NCI-H1092 treated with DMSO at 0.1 percent for 48 hours (cell line): ENCODE results near the gene TAF3.
"Not testable (repeated sequence)": the region's sequence is repeated elsewhere in the genome, so short reads cannot be mapped to it uniquely, and the experiment has no call there.

Experiments used
- DNase-seq: peaks from one replicate; lab custom pipeline; 2025; lab: John Stamatoyannopoulos, UW

The TAF3 gene

GRCh38 chr10:7818295-7819120 lies at the start of gene TAF3:
Gene TAF3, plus strand, starts transcription at chr10:7818505. Its CDS starts 205 bp downstream, at chr10:7818710.
- peak; percentile 86 for DNase-seq

GRCh38 chr10:7773845-7774801 lies 44.2 kb upstream of the TAF3 start:
- DNase-seq, result peak; percentile 60

- DNase-seq, result no peak
Measured at GRCh38 chr10:7776777-7777176, 41.5 kb upstream of the TAF3 start.

- not testable (repeated sequence) for DNase-seq
Measured at GRCh38 chr10:7782194-7782593, 36.1 kb upstream of the TAF3 start.

- DNase-seq, result no peak
Measured at GRCh38 chr10:7786430-7786829, 31.9 kb upstream of the TAF3 start.

- DNase-seq, result no peak
Measured at GRCh38 chr10:7787150-7787856, 31.0 kb upstream of the TAF3 start.

- DNase-seq, result peak; percentile 98
Measured at GRCh38 chr10:7787857-7788638, 30.3 kb upstream of the TAF3 start, which contains the start of the genes ATP5F1C and KIN. Gene ATP5F1C, plus strand, starts transcription at chr10:7788177. Its CDS starts 31 bp downstream, at chr10:7788208. Gene KIN, minus strand, starts transcription at chr10:7787993. Its CDS starts 60 bp downstream, at chr10:7787933.

GRCh38 chr10:7788639-7789286 lies 29.5 kb upstream of the TAF3 start:
- peak; percentile 22 for DNase-seq

- peak; percentile 36 for DNase-seq
Measured at GRCh38 chr10:7789390-7789789, 28.9 kb upstream of the TAF3 start.

GRCh38 chr10:7792541-7792940 lies 25.8 kb upstream of the TAF3 start:
- DNase-seq, result no peak

- DNase-seq, result no peak
Measured at GRCh38 chr10:7794251-7795026, 23.9 kb upstream of the TAF3 start.

- DNase-seq, result no peak
Measured at GRCh38 chr10:7795605-7796004, 22.7 kb upstream of the TAF3 start.

- DNase-seq, result no peak
Measured at GRCh38 chr10:7797582-7797981, 20.7 kb upstream of the TAF3 start.

GRCh38 chr10:7802606-7803005 lies 15.7 kb upstream of the TAF3 start:
- no peak for DNase-seq

GRCh38 chr10:7804216-7804615 lies 14.1 kb upstream of the TAF3 start:
- DNase-seq, result no peak

GRCh38 chr10:7804741-7805140 lies 13.6 kb upstream of the TAF3 start:
- no peak for DNase-seq

GRCh38 chr10:7808686-7809267 lies 9.5 kb upstream of the TAF3 start:
- no peak for DNase-seq

- no peak for DNase-seq
Measured at GRCh38 chr10:7810443-7810842, 7.9 kb upstream of the TAF3 start.

- no peak for DNase-seq
Measured at GRCh38 chr10:7811000-7811399, 7.3 kb upstream of the TAF3 start.
